HG03060 (cell line): ENCODE data around the gene DGCR8.
"Not testable (repeated sequence)": the region's sequence is repeated elsewhere in the genome, so short reads cannot be mapped to it uniquely, and the experiment has no call there.

ENCODE experiments used
- ATAC-seq: cut with Tn5 transposase; IDR thresholded peaks from one replicate; pipeline ENCODE4 v1.9.1; 2021; ENCODE audit warnings: low read depth, moderate number of reproducible peaks; ENCODE audit not compliant: unreplicated experiment

Gene DGCR8

DNA sequence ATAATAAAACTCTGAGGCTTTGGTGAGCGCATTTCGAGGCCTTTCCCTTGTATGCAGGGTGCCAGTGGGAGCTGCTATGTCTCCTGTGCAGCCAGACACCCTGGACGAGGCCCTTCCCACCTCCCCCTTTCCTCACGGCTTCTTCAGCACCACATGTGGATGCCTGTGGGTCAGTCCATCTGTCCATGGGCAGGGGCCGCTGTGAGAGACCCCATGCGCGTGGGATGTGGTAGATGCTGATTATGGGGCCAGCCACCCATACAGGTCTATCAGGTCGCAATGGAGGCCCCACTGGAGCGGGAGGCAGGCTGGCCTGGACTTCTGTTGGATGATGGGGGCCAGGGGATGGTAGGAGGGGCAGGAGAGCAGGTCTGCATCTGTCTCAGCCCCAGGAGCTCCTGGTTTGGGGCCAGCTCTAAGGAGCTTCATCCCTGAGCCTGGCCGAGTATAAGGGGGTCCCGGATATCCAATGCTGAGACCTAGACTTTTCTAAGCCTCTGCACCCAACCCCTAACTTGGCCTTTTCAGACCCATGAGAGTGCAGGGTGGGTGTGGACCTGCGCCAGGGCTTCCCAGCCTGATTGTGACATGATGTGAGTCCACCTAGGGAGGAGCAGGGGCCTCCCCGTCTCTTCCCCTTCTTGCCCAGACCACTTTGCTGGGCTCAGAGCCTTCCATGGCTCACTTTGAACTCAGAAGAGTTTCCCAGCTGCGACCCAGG lies 14.0 kb upstream of the DGCR8 start:
- ATAC-seq = no peak

DNA sequence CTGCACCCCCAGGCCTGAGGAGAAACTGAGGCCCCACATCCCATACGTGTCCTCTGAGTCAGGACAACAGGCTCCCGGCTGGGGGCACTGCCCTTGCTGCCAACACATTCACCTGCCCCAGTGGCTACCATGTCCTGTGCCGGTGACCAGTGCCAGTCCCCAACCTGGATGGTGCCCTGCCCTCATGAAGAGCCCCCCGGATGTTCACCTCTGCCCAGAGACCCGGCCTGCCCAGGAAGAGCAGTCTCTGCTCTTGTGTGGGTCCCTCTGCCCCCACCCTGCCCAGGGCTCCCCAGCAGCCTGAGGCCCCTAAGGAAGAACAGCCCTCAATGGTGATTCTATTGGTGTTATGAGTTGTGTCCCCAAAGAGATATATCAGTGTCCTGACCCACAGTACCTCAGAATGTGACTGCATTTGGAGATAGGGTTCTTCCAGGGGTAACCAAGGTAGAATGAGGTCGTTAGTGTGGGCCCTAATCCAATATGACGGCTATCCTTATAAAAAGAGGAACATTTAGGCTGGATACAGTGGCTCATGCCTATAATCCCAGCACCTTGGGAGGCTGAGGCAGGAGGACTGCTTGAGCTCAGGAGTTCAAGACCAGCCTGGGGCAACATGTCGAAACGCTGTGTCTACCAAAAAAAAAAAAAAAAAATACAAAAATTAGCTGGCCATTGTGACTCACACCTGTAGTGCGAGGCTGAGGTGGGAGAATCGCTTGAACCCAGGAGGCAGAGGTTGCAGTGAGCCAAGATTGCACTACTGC lies 13.2 kb upstream of the DGCR8 start:
- no peak for ATAC-seq

DNA sequence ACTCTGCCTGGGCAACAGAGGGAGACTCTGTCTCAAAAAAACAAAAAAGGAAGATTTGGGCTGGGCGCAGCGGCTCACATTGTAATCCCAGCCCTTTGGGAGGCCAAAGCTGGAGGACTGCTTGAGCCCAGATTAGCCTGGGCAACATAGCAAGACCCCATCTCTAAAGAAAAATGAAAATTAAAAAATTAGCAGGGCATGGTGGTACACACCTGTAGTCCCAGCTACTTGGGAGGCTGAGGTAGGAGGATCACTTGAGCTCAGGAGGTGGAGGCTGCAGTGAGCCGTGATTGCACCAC lies 12.7 kb upstream of the DGCR8 start:
- not testable (repeated sequence) for ATAC-seq

DNA sequence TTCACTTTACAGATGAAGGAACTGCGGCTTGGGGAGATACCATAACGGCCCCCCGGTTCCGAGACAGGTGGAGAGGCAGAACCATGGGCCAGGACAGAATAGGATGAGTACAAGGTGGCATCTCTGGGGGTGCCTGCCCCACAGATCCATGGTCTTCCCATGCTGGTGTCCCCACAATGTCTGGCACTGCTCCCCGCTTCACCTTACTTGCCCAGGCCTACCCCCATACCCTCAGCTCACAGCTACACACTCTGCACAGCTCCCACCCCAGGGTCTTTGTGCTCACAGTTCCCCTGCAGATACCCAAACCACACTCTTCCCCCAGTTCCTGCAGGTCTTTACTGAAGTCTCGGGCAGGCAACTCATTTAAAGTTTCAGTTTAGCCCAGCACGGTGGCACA lies 11.4 kb upstream of the DGCR8 start:
- ATAC-seq = no peak

DNA sequence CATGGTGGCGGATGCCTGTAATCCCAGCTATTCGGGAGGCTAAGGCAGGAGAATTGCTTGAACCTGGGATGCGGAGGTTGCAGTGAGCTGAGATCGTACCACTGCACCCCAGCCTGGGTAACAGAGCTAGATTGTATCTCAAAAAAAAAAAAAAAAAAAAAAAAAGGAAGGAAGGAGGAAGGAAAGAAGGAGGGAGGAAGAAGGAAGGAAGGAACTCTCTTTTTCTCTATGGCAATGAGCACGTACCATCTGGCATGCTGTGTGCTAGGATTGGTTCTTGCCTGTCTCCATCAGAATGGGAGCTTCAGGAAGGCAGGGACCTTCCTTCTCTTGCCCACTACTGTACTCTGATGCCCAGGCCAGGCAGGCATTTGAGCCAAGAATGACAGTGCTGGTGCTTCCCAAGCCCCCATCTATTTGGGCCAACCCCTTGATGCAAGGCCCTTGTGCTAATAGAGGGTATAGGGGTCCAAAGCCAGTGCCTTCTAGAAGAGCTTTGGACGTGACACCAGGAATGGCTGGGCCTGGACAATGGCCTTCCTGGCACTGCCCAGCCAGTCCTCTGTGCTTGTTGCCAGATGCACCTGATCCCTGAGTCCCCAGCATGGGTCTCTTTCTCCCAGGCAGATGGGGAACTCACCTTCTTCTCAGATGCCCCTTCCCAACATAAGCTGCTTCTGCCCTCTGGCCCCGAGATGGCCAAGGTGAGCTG lies 10.6 kb upstream of the DGCR8 start:
- no peak for ATAC-seq

DNA sequence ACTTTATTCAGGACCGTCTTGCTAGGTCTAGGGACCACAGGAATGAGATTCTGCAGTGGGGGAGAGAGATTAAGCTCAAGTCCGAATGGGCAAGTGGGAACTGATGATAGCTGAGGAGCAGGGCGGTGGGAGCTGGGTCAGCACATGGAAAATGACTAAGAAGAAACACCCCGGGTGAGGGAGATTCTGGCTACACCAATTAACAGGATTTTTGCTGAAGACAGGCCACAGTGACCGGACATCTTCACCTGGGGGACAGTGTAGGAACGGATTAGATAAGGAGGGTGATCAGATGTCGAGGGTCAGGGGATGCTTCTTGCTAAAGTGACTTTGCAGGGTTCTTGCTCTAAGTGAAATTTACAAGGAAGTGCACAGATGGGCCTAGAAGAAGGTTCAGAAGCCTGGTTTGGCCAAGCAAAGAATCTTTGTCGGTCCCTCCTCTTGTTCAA lies 8.5 kb upstream of the DGCR8 start:
- no peak for ATAC-seq

DNA sequence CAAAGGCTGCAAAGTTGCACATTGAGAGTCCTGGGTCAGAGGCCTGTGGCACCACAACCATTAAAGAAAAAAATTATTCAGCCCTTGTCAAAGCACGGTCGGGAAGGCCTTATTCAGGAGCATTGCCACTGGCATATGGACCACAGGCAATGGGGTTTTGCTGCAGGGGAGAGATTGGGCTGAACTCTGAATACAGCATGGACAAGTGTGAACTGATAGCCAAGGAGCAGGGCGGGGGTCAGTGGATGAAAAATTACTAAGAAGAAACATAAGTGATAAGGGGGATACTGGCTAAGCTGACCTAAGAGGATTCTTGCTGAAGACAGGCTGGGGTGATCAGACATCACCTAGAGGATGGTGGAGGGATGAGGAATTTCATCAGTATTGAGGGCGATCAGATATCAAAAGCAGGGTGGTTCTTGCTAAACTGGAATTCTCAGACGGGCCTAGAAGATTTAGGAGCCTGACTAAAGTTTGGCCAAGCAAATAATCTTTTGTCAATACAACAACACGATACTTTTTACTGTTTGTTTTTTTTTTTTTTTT lies 3.3 kb upstream of the DGCR8 start:
- no peak for ATAC-seq

DNA sequence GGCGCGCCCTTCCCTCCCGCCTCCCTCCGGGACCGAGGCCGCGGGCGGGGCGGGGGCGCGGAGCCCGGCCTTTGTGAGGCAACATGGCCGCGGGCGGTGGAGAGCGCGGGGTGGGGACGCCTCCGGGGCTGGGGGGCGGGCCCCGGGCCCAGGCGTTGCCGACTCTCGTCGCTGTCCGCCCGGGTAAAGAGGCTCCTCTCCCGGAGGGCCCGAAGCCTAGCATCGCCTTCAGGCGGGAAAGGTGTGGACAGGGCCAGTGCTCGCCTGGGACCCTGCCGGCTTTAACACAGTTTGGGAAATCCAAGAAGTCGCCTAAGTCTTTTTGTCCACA lies 369 bp downstream of the DGCR8 start:
- ATAC-seq = no peak

DNA sequence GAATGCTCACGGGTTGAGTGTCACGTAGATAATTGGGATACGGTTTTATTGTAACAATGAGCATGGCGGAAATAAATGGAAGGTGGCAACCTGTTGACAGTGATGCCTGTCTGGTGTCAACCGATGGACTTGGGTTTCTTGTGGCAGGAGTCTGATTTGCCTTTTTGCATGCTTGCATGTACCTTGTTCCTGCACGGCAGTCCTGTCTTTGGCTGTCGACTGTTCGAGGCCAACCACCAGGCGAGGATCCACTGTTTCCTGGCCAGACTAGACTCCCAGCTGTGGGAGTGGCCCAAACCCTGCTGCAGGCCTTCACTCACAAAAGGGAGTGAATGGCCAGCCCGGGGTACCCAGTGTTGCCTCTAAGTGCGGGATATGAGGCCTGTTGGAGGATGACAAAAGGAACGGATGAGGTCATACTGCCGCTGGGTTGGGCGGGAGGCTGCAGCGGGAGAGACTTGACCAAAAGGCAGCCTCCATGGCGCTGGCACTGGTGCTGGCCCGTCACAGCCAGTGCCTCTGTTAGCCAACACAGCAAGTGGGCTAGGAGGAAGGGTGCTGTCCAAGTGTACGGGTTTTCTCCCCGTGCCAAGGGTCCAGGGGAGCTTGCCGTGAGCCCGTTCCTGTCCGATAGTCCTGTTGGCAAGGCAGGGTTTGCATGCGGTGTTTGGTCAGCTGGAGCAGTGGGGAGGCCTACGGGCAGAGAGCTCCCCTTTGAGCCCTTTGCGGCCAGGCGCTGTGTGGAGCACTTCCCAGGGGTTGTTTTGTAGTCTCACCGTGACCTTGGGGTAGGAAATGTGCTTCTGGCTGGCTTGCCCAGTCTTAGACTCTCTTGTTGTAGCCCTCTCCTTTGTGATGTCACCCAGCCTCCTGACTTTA lies 974 bp downstream of the DGCR8 start:
- no peak for ATAC-seq

DNA sequence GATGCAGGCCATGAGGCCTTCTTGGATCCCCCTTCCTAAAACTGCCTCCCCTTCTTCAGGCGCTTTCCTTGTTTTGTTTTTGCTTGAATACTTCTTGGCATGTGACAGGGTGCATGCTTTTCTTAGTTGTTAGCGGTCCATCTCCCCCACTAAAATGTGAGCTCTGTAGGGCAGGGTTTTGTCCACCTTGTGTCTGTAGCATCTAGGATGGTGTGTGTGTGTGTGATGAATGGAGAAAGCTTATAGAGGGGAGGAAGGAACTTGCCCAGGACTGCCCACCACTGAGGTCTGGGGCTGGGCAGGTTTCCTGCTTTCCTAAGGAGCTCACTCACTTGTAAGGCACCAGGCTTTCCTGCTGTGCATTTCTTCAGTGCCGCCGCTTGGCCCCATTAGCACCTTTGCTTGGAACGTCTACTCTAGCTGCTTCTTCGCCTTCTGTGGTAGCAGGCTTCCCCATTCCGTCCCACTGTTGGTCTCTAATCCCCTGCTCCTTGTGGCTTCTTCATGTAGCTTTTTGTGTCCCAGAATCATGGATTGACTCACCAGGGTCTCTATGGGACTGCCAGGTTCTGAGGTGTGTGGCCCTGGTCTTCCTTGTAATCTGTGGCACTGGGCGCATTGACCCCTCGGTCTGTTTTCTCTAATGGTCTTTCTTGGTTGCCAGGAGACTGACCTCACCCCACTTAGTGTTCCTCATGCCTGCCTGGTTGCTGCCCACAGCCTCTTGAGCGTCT lies 3.3 kb downstream of the DGCR8 start:
- no peak for ATAC-seq

DNA sequence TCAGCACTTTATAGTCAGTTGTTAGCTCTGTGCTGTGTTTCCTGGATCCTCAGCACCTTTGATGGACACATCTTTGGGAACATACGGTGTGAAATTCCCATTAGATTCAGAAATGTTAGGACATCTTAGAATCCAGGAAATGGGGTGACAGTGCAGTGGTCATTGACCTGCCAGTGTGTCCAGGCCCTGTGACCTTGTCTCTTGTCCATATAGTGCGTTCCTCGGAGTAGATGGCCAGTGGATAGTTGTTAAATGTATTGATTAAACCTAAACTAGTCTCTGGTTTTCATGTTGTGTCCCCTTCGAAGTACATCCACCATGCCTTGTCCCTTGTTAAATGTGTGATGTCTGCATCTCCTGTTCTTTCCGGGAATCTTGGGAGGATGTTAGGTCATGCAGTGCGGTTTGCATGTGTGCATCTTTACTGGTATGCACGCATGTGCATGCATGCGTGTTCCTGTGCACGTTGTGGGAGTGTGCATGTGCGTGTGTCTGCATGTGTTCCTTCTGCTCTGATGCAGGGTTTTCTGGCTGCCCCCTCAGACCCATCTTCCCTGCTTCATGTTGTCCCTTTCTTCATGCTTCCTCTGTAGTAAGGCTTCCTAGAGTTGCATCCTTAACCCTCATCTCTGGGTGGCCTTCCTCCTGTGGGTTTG lies 4.0 kb downstream of the DGCR8 start:
- no peak for ATAC-seq

DNA sequence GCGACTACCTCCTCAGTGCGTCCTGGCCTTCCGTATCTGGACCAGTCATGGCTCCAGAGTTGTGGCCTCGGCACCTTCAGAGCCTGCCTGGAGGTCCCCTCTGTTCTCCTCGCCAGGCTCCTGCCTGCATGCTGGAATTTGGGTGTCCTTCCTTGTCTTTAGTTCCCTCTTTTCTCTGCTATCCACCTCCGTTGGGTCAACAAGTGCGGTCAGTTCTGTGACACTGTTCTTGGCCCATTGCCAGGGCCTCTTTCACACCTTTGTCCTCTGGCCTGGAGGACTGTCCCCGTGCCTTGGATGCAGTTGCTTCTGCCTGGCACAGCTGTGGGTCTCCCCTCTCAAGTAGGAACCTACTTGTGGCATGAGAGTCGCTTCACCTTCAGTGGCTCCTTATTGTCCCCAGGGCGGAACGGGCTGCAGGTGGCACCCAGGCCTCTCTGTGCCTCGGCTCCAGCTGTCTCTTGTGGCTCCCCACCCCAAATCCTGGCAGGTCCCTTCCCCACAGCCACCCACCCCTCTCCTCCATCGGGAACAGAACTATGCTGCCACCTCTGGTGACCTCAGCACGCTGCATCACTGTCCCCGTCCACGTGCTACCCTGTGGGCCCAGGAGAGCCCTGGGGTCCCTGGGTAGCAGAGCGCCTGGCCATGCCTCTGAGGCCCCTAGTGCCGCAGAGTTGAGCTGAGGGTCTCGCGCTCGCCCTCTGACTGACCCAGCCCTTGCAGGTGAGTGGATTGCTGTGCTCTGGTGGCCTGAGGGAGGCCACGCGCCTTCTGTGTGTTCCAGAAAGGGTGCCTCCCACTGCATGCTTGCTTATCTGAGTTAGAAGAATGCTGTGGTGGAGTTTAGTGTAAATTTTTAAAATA lies 4.7 kb downstream of the DGCR8 start:
- no peak for ATAC-seq

DNA sequence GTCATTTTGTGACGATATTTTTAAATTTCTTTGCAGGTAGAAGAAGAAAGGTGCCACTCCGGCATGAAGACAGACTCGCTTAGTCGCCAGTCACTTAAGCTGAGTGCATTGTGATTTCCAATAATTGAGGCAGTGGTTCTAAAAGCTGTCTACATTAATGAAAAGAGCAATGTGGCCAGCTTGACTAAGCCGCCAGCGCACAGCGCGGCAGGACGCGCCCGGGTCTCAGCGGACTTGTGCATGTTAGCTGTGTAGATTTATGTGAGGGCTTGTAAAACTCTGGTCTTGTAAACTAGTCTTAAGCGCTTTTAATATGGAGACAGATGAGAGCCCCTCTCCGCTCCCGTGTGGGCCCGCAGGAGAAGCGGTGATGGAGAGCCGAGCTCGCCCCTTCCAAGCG lies 5.6 kb downstream of the DGCR8 start:
- no peak for ATAC-seq

DNA sequence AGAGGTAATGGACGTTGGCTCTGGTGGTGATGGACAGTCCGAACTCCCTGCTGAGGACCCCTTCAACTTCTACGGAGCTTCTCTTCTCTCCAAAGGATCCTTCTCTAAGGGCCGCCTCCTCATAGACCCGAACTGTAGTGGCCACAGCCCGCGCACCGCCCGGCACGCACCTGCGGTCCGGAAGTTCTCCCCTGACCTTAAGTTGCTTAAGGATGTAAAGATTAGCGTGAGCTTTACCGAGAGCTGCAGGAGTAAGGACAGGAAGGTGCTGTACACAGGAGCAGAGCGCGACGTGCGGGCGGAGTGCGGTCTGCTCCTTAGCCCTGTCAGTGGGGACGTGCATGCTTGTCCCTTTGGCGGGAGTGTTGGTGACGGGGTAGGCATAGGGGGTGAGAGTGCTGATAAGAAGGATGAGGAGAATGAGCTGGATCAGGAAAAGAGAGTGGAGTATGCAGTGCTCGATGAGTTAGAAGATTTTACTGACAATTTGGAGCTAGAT lies 6.1 kb downstream of the DGCR8 start:
- ATAC-seq = no peak

DNA sequence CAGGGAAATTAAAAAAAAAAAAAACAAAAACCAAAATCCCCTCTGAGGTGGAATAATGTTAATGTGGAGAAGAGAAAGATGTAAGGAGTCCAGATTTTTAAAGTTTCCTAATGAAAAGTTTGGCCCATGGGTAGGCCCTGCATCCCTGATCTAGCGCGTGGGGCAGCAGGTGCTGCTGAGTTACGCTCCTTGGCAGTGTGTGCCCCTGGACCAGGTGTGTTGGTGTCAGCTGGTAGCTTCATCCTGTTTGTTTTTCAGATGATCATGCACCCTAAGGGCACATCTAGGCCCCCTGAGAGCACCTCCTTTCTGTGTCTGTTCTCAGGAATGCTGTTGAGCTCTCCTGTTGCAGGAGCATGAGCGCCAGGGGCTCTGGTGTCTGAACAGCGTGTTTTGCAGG lies 6.7 kb downstream of the DGCR8 start:
- no peak for ATAC-seq

DNA sequence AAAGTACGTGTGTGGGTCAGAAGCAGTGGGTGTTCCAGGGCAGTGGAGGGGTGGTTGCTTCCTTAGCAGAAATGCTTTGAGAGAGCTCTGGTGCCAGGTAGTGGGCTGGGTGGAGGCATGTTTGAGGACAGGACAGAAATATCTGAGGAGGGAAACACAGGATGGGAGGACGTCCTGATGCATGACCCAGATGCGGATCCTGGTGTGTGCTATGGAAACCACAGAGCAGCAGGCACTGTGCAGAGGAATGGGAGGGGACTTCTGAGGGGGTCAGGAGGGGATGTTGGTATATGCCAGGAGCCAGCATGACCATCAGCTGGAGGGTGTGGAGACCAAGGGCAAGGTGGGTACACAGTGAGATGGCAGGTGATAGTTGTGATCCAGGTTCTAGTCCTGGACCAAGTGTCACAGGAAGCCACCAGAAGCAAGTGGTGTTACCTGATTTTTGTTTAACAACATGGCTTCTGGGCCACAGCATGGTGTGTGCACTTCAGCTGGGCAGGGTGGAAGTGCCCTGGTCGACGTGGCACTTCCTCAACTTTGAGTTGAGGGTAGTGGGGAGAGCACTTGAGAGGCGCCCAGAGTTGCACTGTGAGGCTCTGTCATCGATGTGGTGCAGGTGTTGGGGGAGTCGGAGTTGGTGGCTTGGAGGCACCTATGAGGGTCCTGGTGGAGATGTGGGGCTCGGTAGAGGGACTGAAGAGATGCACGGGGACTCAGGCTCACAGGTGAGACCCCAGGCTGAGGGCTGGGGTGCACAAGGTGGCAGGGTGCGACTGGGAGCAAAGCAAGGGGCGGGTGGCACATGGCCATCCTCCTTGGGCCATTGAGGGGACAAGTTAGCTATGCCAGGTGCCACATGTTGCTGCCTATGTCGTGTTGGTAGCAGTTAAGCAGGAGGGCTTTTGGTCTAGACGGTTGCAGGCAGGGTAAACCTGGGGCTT lies 7.5 kb downstream of the DGCR8 start:
- ATAC-seq = no peak

DNA sequence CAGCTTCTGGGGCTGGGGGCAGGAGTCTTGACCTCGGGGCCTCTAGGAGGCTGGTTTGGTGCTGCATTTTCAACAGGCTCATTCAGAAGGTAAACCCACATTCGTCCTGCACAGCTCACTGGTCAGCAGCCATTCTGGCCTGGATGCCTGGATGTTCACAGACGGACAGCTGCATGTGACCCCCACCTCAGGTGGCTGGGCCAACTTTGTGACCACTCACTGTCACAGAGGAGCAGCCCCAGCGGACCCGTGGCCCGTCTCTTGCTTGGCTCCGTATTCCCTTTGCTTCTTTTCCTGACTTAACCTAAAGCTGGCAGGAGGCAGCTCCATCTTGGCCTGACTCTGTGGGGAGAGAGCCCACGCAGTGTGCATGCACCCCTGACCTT lies 8.2 kb downstream of the DGCR8 start:
- ATAC-seq = no peak
